IPS-20b (cell line): ENCODE results near the gene VWF.

Experiments used
- H3K27ac ChIP-seq: one replicate; pipeline ENCODE4 v1.5.1; 2013; ENCODE audit warnings: low read length
- H3K27me3 ChIP-seq: 2 replicates; pipeline ENCODE4 v1.6.1; 2013; ENCODE audit warnings: mild to moderate bottlenecking, low read length, inconsistent platforms; ENCODE audit not compliant: insufficient read depth
- H3K36me3 ChIP-seq: 2 replicates; pipeline ENCODE4 v1.6.1; 2013; ENCODE audit warnings: low read depth, mild to moderate bottlenecking, inconsistent platforms, low read length, moderate library complexity; ENCODE audit not compliant: insufficient read depth
- H3K4me1 ChIP-seq: 2 replicates; pipeline ENCODE4 v1.6.1; 2013; ENCODE audit warnings: mild to moderate bottlenecking, control low read depth, inconsistent platforms, low read length, moderate library complexity; ENCODE audit not compliant: insufficient read depth
- H3K4me3 ChIP-seq: 2 replicates; pipeline ENCODE4 v1.5.1; 2013; ENCODE audit warnings: mild to moderate bottlenecking, low read length, inconsistent platforms
- H3K9ac ChIP-seq: 2 replicates; pipeline ENCODE4 v1.6.1; 2013; ENCODE audit warnings: low read depth, mild to moderate bottlenecking, inconsistent platforms, low read length, moderate library complexity
- H3K9me3 ChIP-seq: 2 replicates; pipeline ENCODE4 v1.6.1; 2013; ENCODE audit warnings: mild to moderate bottlenecking, low read depth, low read length, inconsistent platforms; ENCODE audit not compliant: insufficient read depth

VWF gene

GRCh38 chr12:5910790-5911548, 213.5 kb downstream of the VWF start:
- no peak overlapping the region for H3K27ac ChIP-seq
- H3K4me3 ChIP-seq = no peak overlapping the region
- no peaks in the 10 kb centered on the region for H3K36me3 ChIP-seq
- no peaks in the 10 kb centered on the region for H3K9me3 ChIP-seq
- no peak overlapping the region for H3K9ac ChIP-seq
- no peaks in the 10 kb centered on the region for H3K27me3 ChIP-seq
- no peaks in the 10 kb centered on the region for H3K4me1 ChIP-seq

GRCh38 chr12:5909560-5909959, 214.9 kb downstream of the VWF start:
- H3K4me3 ChIP-seq = no peak overlapping the region
- no peaks in the 10 kb centered on the region for H3K36me3 ChIP-seq
- no peaks in the 10 kb centered on the region for H3K9me3 ChIP-seq
- no peaks in the 10 kb centered on the region for H3K4me1 ChIP-seq
- H3K27ac ChIP-seq = no peak overlapping the region
- no peaks in the 10 kb centered on the region for H3K27me3 ChIP-seq
- H3K9ac ChIP-seq = no peak overlapping the region

- Histone ChIP-seq H3K9ac (no peak overlapping the region), H3K4me3 (no peak overlapping the region), H3K9me3 (no peaks in the 10 kb centered on the region), H3K27me3 (no peaks in the 10 kb centered on the region), H3K4me1 (no peaks in the 10 kb centered on the region), H3K36me3 (no peaks in the 10 kb centered on the region), H3K27ac (no peak overlapping the region)
Measured at GRCh38 chr12:5908251-5908650, 216.2 kb downstream of the VWF start.

GRCh38 chr12:5907807-5908206, 216.7 kb downstream of the VWF start:
- Histone ChIP-seq H3K27ac (no peak overlapping the region), H3K4me1 (no peaks in the 10 kb centered on the region), H3K4me3 (no peak overlapping the region), H3K9ac (no peak overlapping the region), H3K27me3 (no peaks in the 10 kb centered on the region), H3K36me3 (no peaks in the 10 kb centered on the region), H3K9me3 (no peaks in the 10 kb centered on the region)

GRCh38 chr12:5905757-5906156, 218.7 kb downstream of the VWF start:
- no peak overlapping the region for H3K27ac ChIP-seq
- H3K9me3 ChIP-seq = no peaks in the 10 kb centered on the region
- H3K4me1 ChIP-seq = no peaks in the 10 kb centered on the region
- H3K27me3 ChIP-seq = no peaks in the 10 kb centered on the region
- no peak overlapping the region for H3K4me3 ChIP-seq
- H3K36me3 ChIP-seq = no peaks in the 10 kb centered on the region
- H3K9ac ChIP-seq = no peak overlapping the region

- Histone ChIP-seq H3K27ac (no peak overlapping the region), H3K4me3 (no peak overlapping the region), H3K36me3 (no peaks in the 10 kb centered on the region), H3K9ac (no peak overlapping the region), H3K27me3 (no peaks in the 10 kb centered on the region), H3K9me3 (no peaks in the 10 kb centered on the region), H3K4me1 (no peaks in the 10 kb centered on the region)
Measured at GRCh38 chr12:5904969-5905368, 219.5 kb downstream of the VWF start.

- Histone ChIP-seq H3K36me3 (no peaks in the 10 kb centered on the region), H3K27ac (no peak overlapping the region), H3K4me3 (no peak overlapping the region), H3K9me3 (no peaks in the 10 kb centered on the region), H3K27me3 (no peaks in the 10 kb centered on the region), H3K4me1 (no peaks in the 10 kb centered on the region), H3K9ac (no peak overlapping the region)
Measured at GRCh38 chr12:5904441-5904840, 220.0 kb downstream of the VWF start.

- Histone ChIP-seq H3K27ac (no peak overlapping the region), H3K4me3 (no peak overlapping the region), H3K9me3 (no peaks in the 10 kb centered on the region), H3K27me3 (no peaks in the 10 kb centered on the region), H3K9ac (no peak overlapping the region), H3K36me3 (no peaks in the 10 kb centered on the region), H3K4me1 (no peaks in the 10 kb centered on the region)
Measured at GRCh38 chr12:5902736-5903135, 221.7 kb downstream of the VWF start.

- Histone ChIP-seq H3K4me3 (no peak overlapping the region), H3K27ac (no peak overlapping the region), H3K4me1 (no peaks in the 10 kb centered on the region), H3K9ac (no peak overlapping the region), H3K36me3 (no peaks in the 10 kb centered on the region), H3K9me3 (no peaks in the 10 kb centered on the region), H3K27me3 (no peaks in the 10 kb centered on the region)
Measured at GRCh38 chr12:5901416-5901815, 223.1 kb downstream of the VWF start.

GRCh38 chr12:5900533-5901205, 223.8 kb downstream of the VWF start:
- Histone ChIP-seq H3K27me3 (no peaks in the 10 kb centered on the region), H3K4me3 (no peak overlapping the region), H3K9ac (no peak overlapping the region), H3K27ac (no peak overlapping the region), H3K9me3 (no peaks in the 10 kb centered on the region), H3K36me3 (no peaks in the 10 kb centered on the region), H3K4me1 (no peaks in the 10 kb centered on the region)

- no peaks in the 10 kb centered on the region for H3K9me3 ChIP-seq
- no peaks in the 10 kb centered on the region for H3K27me3 ChIP-seq
- no peaks in the 10 kb centered on the region for H3K4me1 ChIP-seq
- no peak overlapping the region for H3K27ac ChIP-seq
- no peak overlapping the region for H3K9ac ChIP-seq
- H3K36me3 ChIP-seq = no peaks in the 10 kb centered on the region
- H3K4me3 ChIP-seq = no peak overlapping the region
Measured at GRCh38 chr12:5900076-5900475, 224.4 kb downstream of the VWF start.

GRCh38 chr12:5899675-5900074, 224.8 kb downstream of the VWF start:
- Histone ChIP-seq H3K4me1 (no peaks in the 10 kb centered on the region), H3K27me3 (no peaks in the 10 kb centered on the region), H3K9me3 (no peaks in the 10 kb centered on the region)

More at GRCh38 chr12:5899675-5900074, 224.8 kb downstream of the VWF start:
- H3K36me3 ChIP-seq = no peaks in the 10 kb centered on the region
- no peak overlapping the region for H3K4me3 ChIP-seq
- no peak overlapping the region for H3K9ac ChIP-seq
- no peak overlapping the region for H3K27ac ChIP-seq
